ENCODE results near the gene AK3.
A peak's percentile ranks its signal among the peaks of the same experiment; 100 is the strongest.

AK3 gene

DNA sequence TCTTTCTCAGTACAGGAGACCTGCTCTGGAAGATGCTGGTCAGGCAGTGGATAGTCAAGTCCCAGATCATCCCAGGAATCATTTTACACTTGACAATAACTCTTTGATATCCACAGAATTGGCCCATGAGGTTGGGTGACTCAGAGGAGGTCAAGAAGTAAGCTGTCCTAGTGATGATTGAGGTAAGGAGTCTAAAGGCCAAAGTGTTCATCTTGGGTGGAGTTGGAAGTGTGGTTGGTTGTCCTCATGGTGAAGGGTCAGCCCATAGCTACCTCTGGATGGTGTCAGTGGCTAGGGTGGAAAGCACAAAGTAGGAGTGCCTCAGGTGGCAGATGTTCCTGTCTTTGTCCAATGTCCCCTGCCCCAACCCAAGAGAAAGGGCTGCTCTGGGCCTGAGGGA, 27.7 kb upstream of the AK3 start:
- DNase-seq = no peak
- in situ Hi-C loops (cut with HindIII; ENCODE audit: low pct_ligation_motif_present, low sequenced_read_pairs) = no loop called here

DNA sequence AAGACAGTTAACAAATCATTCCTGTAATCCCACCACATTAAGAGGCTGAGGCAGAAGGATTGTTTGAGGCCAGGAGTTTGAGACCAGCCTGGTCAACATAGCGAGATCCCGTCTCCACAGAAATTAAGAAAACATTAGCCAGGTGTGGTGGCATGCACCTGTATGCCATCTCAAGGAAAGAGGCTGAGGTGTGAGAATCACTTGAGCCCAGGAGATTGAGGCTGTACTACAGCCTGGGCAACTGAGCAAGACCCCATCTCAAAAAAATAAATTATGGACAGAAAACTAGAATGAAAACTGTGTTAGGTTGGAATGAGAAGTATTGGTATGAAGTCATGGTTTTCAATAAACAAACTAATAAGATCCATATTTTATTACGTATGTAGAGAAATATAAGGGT, 23.0 kb upstream of the AK3 start:
- no peak for DNase-seq
- H3K36me3 ChIP-seq (replicated peaks) = no peaks in the 10 kb centered on the region
- H3K4me3 ChIP-seq (ENCODE audit: low read depth, low read length) = no peak overlapping the region
- in situ Hi-C loops (cut with HindIII; ENCODE audit: low pct_ligation_motif_present, low sequenced_read_pairs) = no loop called here
- H3K27ac ChIP-seq = no peak overlapping the region
- H3K27me3 ChIP-seq (replicated peaks) = no peaks in the 10 kb centered on the region
- TF ChIP-seq, protein P1, sequence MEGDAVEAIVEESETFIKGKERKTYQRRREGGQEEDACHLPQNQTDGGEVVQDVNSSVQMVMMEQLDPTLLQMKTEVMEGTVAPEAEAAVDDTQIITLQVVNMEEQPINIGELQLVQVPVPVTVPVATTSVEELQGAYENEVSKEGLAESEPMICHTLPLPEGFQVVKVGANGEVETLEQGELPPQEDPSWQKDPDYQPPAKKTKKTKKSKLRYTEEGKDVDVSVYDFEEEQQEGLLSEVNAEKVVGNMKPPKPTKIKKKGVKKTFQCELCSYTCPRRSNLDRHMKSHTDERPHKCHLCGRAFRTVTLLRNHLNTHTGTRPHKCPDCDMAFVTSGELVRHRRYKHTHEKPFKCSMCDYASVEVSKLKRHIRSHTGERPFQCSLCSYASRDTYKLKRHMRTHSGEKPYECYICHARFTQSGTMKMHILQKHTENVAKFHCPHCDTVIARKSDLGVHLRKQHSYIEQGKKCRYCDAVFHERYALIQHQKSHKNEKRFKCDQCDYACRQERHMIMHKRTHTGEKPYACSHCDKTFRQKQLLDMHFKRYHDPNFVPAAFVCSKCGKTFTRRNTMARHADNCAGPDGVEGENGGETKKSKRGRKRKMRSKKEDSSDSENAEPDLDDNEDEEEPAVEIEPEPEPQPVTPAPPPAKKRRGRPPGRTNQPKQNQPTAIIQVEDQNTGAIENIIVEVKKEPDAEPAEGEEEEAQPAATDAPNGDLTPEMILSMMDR (IDR thresholded peaks at IDR 0.05; ENCODE audit: low read depth, low read length, missing control alignments) = no peak

More for the DNA sequence above, 27.7 kb upstream of the AK3 start:
- TF ChIP-seq, protein P1 (IDR thresholded peaks at IDR 0.05; ENCODE audit: low read depth, low read length, missing control alignments) = no peak
- H3K36me3 ChIP-seq (replicated peaks) = no peaks in the 10 kb centered on the region
- no peaks in the 10 kb centered on the region for H3K27me3 ChIP-seq (replicated peaks)
- no peak overlapping the region for H3K4me3 ChIP-seq (ENCODE audit: low read depth, low read length)
- no peak overlapping the region for H3K27ac ChIP-seq

DNA sequence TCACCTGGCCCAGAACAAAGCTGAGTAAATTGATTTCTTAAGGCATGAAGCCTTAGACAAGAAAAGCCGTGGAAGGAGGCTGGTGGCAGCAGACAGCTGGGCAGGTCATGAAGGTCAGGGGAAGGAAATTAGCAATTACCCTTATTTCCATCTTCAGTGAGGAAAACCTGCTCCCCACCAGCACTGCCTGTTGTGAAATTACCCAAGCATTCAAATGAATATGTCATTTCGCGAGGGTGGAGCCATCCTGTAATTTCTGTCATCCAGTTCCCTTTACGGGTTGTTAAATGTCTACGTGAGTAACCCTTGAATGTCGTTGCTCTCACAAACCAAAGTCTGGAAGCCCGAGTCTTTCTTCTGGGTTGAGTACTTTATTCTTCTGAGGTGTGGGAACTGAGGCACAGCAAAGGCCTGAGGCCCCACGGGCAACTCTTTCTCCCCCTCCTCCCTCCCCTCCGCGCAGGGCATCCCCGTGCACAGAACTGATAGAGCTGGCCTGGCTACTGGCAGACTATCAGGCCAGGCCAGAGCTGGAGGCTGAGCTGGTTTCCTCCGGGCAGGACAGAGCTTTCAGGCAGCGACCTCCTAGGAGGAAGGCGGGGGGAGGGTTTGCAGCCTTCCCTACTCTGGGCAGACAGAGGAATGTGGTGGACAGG, 22.0 kb upstream of the AK3 start:
- DNase-seq = peak; percentile 20
- Histone ChIP-seq H3K4me3 (ENCODE audit: low read depth, low read length) (no peak overlapping the region), H3K27me3 (replicated peaks) (no peaks in the 10 kb centered on the region), H3K36me3 (replicated peaks) (no peaks in the 10 kb centered on the region), H3K27ac (no peak overlapping the region)
- in situ Hi-C loops (cut with HindIII; ENCODE audit: low pct_ligation_motif_present, low sequenced_read_pairs) = no loop called here
- TF ChIP-seq, protein P1 (IDR thresholded peaks at IDR 0.05; ENCODE audit: low read depth, low read length, missing control alignments) = no peak

DNA sequence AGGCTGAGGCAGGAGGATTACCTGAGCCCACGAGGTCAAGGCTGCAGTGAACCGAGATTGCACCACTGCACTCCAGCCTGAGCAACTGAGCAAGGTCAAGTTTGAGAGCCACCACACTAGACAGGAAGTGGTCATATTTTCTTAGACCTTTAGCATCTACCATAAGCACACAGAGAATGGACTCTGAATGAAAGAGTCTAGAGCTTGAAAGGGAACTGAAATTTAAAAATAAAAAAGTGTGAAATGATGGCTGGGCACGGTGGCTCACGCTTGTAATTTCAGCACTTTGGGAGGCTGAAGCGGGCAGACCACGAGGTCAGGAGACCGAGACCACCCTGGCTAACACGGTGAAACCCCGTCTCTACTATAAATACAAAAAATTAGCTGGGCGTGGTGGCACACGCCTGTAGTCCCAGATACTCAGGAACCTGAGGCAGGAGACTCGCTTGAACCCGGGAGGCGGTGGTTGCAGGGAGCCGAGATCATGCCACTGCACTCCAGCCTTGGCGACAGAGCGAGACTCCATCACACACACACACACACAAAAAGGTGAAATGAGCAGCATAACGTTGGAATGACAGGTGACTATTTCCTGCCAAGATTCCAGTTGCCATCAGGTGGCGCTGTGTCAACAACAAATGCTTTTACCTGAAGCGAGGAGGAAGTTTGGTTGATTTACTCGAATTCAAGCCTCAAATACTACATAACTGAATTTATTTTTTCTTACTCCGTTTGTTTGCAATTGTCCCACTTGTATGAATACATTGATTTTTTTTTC, 21.3 kb upstream of the AK3 start:
- Histone ChIP-seq H3K36me3 (replicated peaks) (no peaks in the 10 kb centered on the region), H3K4me3 (ENCODE audit: low read depth, low read length) (no peak overlapping the region), H3K27me3 (replicated peaks) (no peaks in the 10 kb centered on the region), H3K27ac (no peak overlapping the region)
- in situ Hi-C loops (cut with HindIII; ENCODE audit: low pct_ligation_motif_present, low sequenced_read_pairs) = no loop called here
- peak; percentile 62 for DNase-seq
- TF ChIP-seq, protein P1 (IDR thresholded peaks at IDR 0.05; ENCODE audit: low read depth, low read length, missing control alignments) = peak; percentile 84

DNA sequence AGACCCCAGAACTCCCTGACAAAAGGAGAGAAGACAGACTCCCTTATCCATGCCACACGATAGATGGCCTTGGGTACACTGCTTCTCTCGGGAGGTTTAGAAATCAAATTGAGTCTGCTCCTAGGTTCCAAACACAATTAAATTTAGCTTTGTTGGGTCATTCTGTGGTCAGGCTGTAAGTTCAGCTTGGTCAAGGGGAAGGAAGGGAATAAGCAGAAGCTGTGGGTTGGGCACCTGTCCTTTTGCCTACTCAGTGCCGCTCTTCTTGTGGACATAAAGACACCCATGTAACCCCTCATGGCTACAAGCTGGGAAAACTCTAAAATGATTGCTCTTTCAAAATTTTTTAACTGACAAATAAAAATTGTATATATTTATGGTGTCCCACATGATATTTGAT, 19.1 kb upstream of the AK3 start:
- Histone ChIP-seq H3K27ac (no peak overlapping the region), H3K36me3 (replicated peaks) (no peaks in the 10 kb centered on the region), H3K27me3 (replicated peaks) (no peaks in the 10 kb centered on the region), H3K4me3 (ENCODE audit: low read depth, low read length) (no peak overlapping the region)
- no peak for DNase-seq
- in situ Hi-C loops (cut with HindIII; ENCODE audit: low pct_ligation_motif_present, low sequenced_read_pairs) = no loop called here
- TF ChIP-seq, protein P1 (IDR thresholded peaks at IDR 0.05; ENCODE audit: low read depth, low read length, missing control alignments) = no peak
